OCI-LY1 (cell line): Measurements from ENCODE around the gene BACH2.

ENCODE experiments used
- H2AFZ ChIP-seq: fragments of 200-600 bp; sonication (generic), shearing (Covaris generic); 2 replicates; pipeline ENCODE4 v1.6.0; 2014; ENCODE audit warnings: antibody characterized with exemption, mild to moderate bottlenecking, low read length
- H3F3A ChIP-seq: fragments of 200-600 bp; sonication (generic), shearing (Covaris generic); 2 replicates; pipeline ENCODE4 v1.6.0; 2014; ENCODE audit warnings: mild to moderate bottlenecking, antibody characterized with exemption, low read length, moderate library complexity; ENCODE audit not compliant: insufficient read depth
- H3K27ac ChIP-seq: fragments of 200-600 bp; sonication (generic); 2 replicates; pipeline ENCODE4 v1.5.1; 2014; ENCODE audit warnings: low read length, mixed run types, mild to moderate bottlenecking, low read depth; ENCODE audit not compliant: poor library complexity, severe bottlenecking
- H3K27me3 ChIP-seq: fragments of 200-600 bp; sonication (generic); 2 replicates; pipeline ENCODE4 v1.6.0; 2014; ENCODE audit warnings: antibody characterized with exemption, mild to moderate bottlenecking, low read length, moderate library complexity; ENCODE audit not compliant: insufficient read depth
- H3K36me3 ChIP-seq: fragments of 200-600 bp; sonication (generic); 2 replicates; pipeline ENCODE4 v1.6.1; 2014; ENCODE audit warnings: mild to moderate bottlenecking, antibody characterized with exemption, low read length, moderate library complexity, mixed read lengths; ENCODE audit not compliant: insufficient read depth
- H3K4me1 ChIP-seq: fragments of 200-600 bp; sonication (generic); 2 replicates; pipeline ENCODE4 v1.5.1; 2014; ENCODE audit warnings: mild to moderate bottlenecking, low read length, moderate library complexity; ENCODE audit not compliant: insufficient read depth, severe bottlenecking
- H3K4me2 ChIP-seq: fragments of 200-600 bp; sonication (generic), shearing (Covaris generic); 2 replicates; pipeline ENCODE4 v1.6.1; 2014; ENCODE audit warnings: low read length
- H3K4me3 ChIP-seq: fragments of 200-600 bp; sonication (generic); 2 replicates; pipeline ENCODE4 v1.5.1; 2014; ENCODE audit warnings: low read length, low read depth, mild to moderate bottlenecking, mixed read lengths; ENCODE audit not compliant: poor library complexity, severe bottlenecking
- H3K79me2 ChIP-seq: fragments of 200-600 bp; shearing (Covaris generic); 2 replicates; pipeline ENCODE4 v1.6.1; 2016; ENCODE audit warnings: mixed run types, low read length, mixed read lengths; ENCODE audit not compliant: insufficient read depth
- H3K9ac ChIP-seq: fragments of 200-600 bp; sonication (generic), shearing (Covaris generic); 2 replicates; pipeline ENCODE4 v1.6.1; 2014; ENCODE audit warnings: mild to moderate bottlenecking, low read length, mixed read lengths
- H3K9me2 ChIP-seq: fragments of 200-600 bp; sonication (generic), shearing (Covaris generic); 2 replicates; pipeline ENCODE4 v1.6.1; 2014; ENCODE audit warnings: low read depth, mild to moderate bottlenecking, low read length, mixed read lengths
- H3K9me3 ChIP-seq: fragments of 200-600 bp; shearing (Covaris generic); 2 replicates; pipeline ENCODE4 v1.6.1; 2014; ENCODE audit warnings: low read length, mixed read lengths
- H4K20me1 ChIP-seq: fragments of 200-600 bp; sonication (generic), shearing (Covaris generic); 2 replicates; pipeline ENCODE4 v1.6.0; 2016; ENCODE audit warnings: mild to moderate bottlenecking, low read length; ENCODE audit not compliant: insufficient read depth
- EZH2 ChIP-seq: fragments of 200-600 bp; sonication (generic), shearing (Covaris generic); IDR thresholded peaks from 2 replicates; pipeline ENCODE4 v1.8.0; 2017; ENCODE audit warnings: borderline replicate concordance, mixed run types, mild to moderate bottlenecking, antibody characterized with exemption, low read length, moderate library complexity, mixed read lengths
- TF ChIP-seq, protein P1 (sequence below): fragments of 200-600 bp; sonication (generic), shearing (Covaris generic); IDR thresholded peaks from 2 replicates; pipeline ENCODE4 v1.5.1; 2017; ENCODE audit warnings: mild to moderate bottlenecking, antibody characterized with exemption, low read length, moderate library complexity, mixed read lengths

The BACH2 gene

GRCh38 chr6:90301816-90302215 is 5.2 kb upstream of the BACH2 start:
- Histone ChIP-seq H3K27ac (peak overlapping the region; percentile 98), H3K4me3 (no peak overlapping the region), H3K79me2 (no peaks in the 10 kb centered on the region), H3K9me3 (no peaks in the 10 kb centered on the region), H3F3A (no peaks in the 10 kb centered on the region), H3K9me2 (no peaks in the 10 kb centered on the region), H3K27me3 (no peaks in the 10 kb centered on the region), H4K20me1 (no peaks in the 10 kb centered on the region), H2AFZ (no peak overlapping the region), H3K9ac (no peak overlapping the region; the same call in 1 of the 2 replicates), H3K36me3 (no peaks in the 10 kb centered on the region), H3K4me2 (peak overlapping the region; percentile 5; the same call in 1 of the 2 replicates), H3K4me1 (peaks cover 91% of the 10 kb centered on the region)
- no peak for TF ChIP-seq EZH2
- TF ChIP-seq, protein P1, sequence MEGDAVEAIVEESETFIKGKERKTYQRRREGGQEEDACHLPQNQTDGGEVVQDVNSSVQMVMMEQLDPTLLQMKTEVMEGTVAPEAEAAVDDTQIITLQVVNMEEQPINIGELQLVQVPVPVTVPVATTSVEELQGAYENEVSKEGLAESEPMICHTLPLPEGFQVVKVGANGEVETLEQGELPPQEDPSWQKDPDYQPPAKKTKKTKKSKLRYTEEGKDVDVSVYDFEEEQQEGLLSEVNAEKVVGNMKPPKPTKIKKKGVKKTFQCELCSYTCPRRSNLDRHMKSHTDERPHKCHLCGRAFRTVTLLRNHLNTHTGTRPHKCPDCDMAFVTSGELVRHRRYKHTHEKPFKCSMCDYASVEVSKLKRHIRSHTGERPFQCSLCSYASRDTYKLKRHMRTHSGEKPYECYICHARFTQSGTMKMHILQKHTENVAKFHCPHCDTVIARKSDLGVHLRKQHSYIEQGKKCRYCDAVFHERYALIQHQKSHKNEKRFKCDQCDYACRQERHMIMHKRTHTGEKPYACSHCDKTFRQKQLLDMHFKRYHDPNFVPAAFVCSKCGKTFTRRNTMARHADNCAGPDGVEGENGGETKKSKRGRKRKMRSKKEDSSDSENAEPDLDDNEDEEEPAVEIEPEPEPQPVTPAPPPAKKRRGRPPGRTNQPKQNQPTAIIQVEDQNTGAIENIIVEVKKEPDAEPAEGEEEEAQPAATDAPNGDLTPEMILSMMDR = no peak

GRCh38 chr6:90298459-90299053 is 1.9 kb upstream of the BACH2 start:
- Histone ChIP-seq H3F3A (no peaks in the 10 kb centered on the region), H3K4me3 (peak overlapping the region; percentile 96), H3K9ac (peak overlapping the region; percentile 98), H3K27me3 (no peaks in the 10 kb centered on the region), H3K4me1 (peaks cover 66% of the 10 kb centered on the region), H2AFZ (no peak overlapping the region), H3K4me2 (peak overlapping the region; percentile 96), H3K36me3 (peaks cover 25% of the 10 kb centered on the region), H3K27ac (peak overlapping the region; percentile 93), H4K20me1 (no peaks in the 10 kb centered on the region), H3K9me2 (no peaks in the 10 kb centered on the region), H3K9me3 (no peaks in the 10 kb centered on the region), H3K79me2 (peaks cover 25% of the 10 kb centered on the region)
- no peak for TF ChIP-seq EZH2
- TF ChIP-seq, protein P1 = no peak

DNA sequence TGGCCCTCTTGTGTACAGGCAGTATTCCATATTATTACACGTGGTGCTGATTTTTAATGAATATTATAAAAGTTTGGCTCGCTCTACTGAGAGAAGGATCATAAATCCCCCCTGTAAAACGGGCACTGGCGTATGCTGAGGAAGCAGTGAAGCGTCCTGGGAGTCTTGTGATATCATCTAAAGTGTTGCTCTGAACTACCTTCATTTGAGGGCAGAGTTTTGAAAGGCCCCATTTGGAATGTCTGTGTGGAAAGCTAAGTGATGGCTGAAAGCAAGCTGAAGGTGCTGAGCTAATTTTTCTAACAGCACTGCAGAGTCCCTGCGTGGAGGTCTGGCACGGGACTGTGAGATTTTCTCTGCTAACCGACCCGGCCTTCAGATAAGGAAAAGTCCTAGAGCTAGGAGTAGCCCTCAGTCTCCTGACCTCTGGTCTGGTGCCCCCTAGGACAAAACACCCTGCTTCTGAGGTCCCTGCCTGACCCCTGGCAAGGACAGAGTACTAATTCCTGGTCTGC is 1.3 kb upstream of the BACH2 start:
- Histone ChIP-seq H3F3A (no peaks in the 10 kb centered on the region), H4K20me1 (no peaks in the 10 kb centered on the region), H3K79me2 (peaks cover 31% of the 10 kb centered on the region), H3K9me2 (no peaks in the 10 kb centered on the region), H3K4me1 (peaks cover 66% of the 10 kb centered on the region), H3K4me3 (peak overlapping the region; percentile 96), H3K27ac (peak overlapping the region; percentile 93), H3K9ac (peak overlapping the region; percentile 98), H3K36me3 (peaks cover 31% of the 10 kb centered on the region), H2AFZ (no peak overlapping the region), H3K4me2 (peak overlapping the region; percentile 96), H3K27me3 (no peaks in the 10 kb centered on the region), H3K9me3 (no peaks in the 10 kb centered on the region)
- TF ChIP-seq, protein P1 = no peak
